Fibroblast of lung (primary cell): ENCODE results near the gene OR14J1.

ENCODE experiments used
- EZH2 ChIP-seq: IDR thresholded peaks from 2 replicates; pipeline ENCODE4 v1.5.1; 2012; ENCODE audit warnings: low read length, control low read depth, mild to moderate bottlenecking; ENCODE audit errors: missing control alignments
- TF ChIP-seq, protein P1 (sequence below), 2 donors: IDR thresholded peaks in 1 of 2; conservative IDR thresholded peaks in 1 of 2; 1 replicate in 1 of 2; 2 replicates in 1 of 2; pipeline ENCODE4 v1.5.1; 2011 to 2012; ENCODE audit warnings: low read length in 2 of 2, control low read depth in 1 of 2, inconsistent platforms in 1 of 2, low read depth in 1 of 2, mild to moderate bottlenecking in 1 of 2

DNA sequence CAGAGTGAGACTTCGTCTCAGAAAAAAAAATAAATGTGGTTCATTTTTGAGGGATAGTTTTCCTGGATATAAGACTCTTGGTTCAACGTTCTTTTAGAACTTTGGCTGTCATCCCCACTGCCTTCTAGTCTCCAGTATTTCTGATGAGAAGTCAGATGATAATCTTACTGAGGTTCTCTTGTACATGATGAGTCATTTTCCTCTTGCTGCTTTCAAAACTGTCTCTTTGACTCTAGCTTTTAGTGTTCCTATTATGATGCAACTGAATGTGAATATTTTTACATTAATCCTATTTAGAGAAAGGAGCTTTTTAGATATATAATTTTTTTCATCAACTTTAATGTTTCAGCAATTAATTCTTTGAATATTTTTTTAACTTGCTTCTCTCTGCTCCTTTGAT lies 46.0 kb upstream of the OR14J1 start:
- TF ChIP-seq, protein P1, sequence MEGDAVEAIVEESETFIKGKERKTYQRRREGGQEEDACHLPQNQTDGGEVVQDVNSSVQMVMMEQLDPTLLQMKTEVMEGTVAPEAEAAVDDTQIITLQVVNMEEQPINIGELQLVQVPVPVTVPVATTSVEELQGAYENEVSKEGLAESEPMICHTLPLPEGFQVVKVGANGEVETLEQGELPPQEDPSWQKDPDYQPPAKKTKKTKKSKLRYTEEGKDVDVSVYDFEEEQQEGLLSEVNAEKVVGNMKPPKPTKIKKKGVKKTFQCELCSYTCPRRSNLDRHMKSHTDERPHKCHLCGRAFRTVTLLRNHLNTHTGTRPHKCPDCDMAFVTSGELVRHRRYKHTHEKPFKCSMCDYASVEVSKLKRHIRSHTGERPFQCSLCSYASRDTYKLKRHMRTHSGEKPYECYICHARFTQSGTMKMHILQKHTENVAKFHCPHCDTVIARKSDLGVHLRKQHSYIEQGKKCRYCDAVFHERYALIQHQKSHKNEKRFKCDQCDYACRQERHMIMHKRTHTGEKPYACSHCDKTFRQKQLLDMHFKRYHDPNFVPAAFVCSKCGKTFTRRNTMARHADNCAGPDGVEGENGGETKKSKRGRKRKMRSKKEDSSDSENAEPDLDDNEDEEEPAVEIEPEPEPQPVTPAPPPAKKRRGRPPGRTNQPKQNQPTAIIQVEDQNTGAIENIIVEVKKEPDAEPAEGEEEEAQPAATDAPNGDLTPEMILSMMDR (conservative IDR thresholded peaks at IDR 0.05 in 1 of 2, IDR thresholded peaks at IDR 0.05 in 1 of 2; ENCODE audit: low read depth in 1 of 2, low read length in 2 of 2) = no peak
- no peak for TF ChIP-seq EZH2
